Neural progenitor cell (in vitro differentiated cells): Measurements from ENCODE around the gene CFAP61. TPM values are rescaled to one million over a fixed set of nuclear protein-coding genes. Genes with fewer than 3 reads are reported as not detected.

Source experiments
- DNase-seq: peaks from one replicate; pipeline ENCODE4 v3.0.0-alpha.2; 2016; ENCODE audit warnings: low spot score
- H2AFZ ChIP-seq: fragments of 200-600 bp; sonication (generic); replicated peaks from 2 replicates; pipeline ENCODE4 v1.6.1; 2016; ENCODE audit warnings: antibody characterized with exemption
- H3F3A ChIP-seq: fragments of 200-600 bp; sonication (generic); 2 replicates; pipeline ENCODE4 v1.6.1; 2016; ENCODE audit warnings: antibody characterized with exemption, low read depth
- H3K27ac ChIP-seq: fragments of 200-600 bp; sonication (generic); 2 replicates; pipeline ENCODE4 v1.5.1; 2016; ENCODE audit warnings: mild to moderate bottlenecking
- H3K27me3 ChIP-seq: fragments of 200-600 bp; sonication (generic); 2 replicates; pipeline ENCODE4 v1.6.1; 2016; ENCODE audit warnings: mild to moderate bottlenecking, moderate library complexity
- H3K36me3 ChIP-seq: fragments of 200-600 bp; sonication (generic); 2 replicates; pipeline ENCODE4 v1.5.1; 2016
- H3K4me1 ChIP-seq: fragments of 200-600 bp; sonication (generic); 2 replicates; pipeline ENCODE4 v1.6.1; 2016; ENCODE audit warnings: mixed run types
- H3K4me2 ChIP-seq: fragments of 200-600 bp; sonication (generic); 2 replicates; pipeline ENCODE4 v1.6.1; 2016
- H3K4me3 ChIP-seq: fragments of 200-600 bp; sonication (generic); 2 replicates; pipeline ENCODE4 v1.5.1; 2016
- H3K79me2 ChIP-seq: fragments of 200-600 bp; sonication (generic); 2 replicates; pipeline ENCODE4 v1.6.1; 2016; ENCODE audit warnings: low read depth
- H3K9ac ChIP-seq: fragments of 200-600 bp; sonication (generic); 2 replicates; pipeline ENCODE4 v1.6.1; 2016
- H3K9me3 ChIP-seq: fragments of 200-600 bp; sonication (generic); 2 replicates; pipeline ENCODE4 v1.5.1; 2016; ENCODE audit warnings: low read depth
- H4K20me1 ChIP-seq: fragments of 200-600 bp; sonication (generic); 2 replicates; pipeline ENCODE4 v1.6.1; 2016; ENCODE audit warnings: low read depth
- H3K27ac Mint-ChIP-seq: 3 replicates; pipeline ENCODE4 v1.8.0; 2021; ENCODE audit warnings: mixed read lengths
- H3K27me3 Mint-ChIP-seq: 2 replicates; pipeline ENCODE4 v1.8.0; 2022; ENCODE audit warnings: low read depth, mild to moderate bottlenecking, inconsistent platforms, moderate library complexity, mixed read lengths; ENCODE audit not compliant: insufficient read depth
- H3K36me3 Mint-ChIP-seq: 3 replicates; pipeline ENCODE4 v1.8.0; 2021; ENCODE audit warnings: mixed read lengths
- H3K4me1 Mint-ChIP-seq: 3 replicates; pipeline ENCODE4 v1.8.0; 2021; ENCODE audit warnings: mixed read lengths
- H3K4me3 Mint-ChIP-seq: 3 replicates; pipeline ENCODE4 v1.8.0; 2021; ENCODE audit warnings: mild to moderate bottlenecking, moderate library complexity, mixed read lengths
- H3K9me3 Mint-ChIP-seq: 3 replicates; pipeline ENCODE4 v1.8.0; 2020; ENCODE audit warnings: mixed read lengths
- CTCF ChIP-seq: fragments of 200-600 bp; sonication (generic); IDR thresholded peaks from 2 replicates; pipeline ENCODE4 v1.5.1; 2017; ENCODE audit warnings: antibody characterized with exemption, mild to moderate bottlenecking
- EZH2 ChIP-seq: fragments of 200-600 bp; sonication (generic); IDR thresholded peaks from 2 replicates; pipeline ENCODE4 v1.6.1; 2017; ENCODE audit warnings: antibody characterized with exemption, mild to moderate bottlenecking, moderate library complexity
- EZH2phosphoT487 ChIP-seq: fragments of 200-600 bp; sonication (generic); IDR thresholded peaks from 2 replicates; pipeline ENCODE4 v1.6.1; 2017; ENCODE audit warnings: antibody characterized with exemption
- total RNA-seq: library from RNA; depleted of rRNA; stranded (reverse); fragments of >200 nt; gene quantifications from 2 replicates; pipeline ENCODE4 v1.2.3, GENCODE V29; 2015; ENCODE audit warnings: low replicate concordance

Gene CFAP61
- total RNA-seq, 1 donor from 2014 or later: not detected

GRCh38 chr20:20405623-20406022, 353.3 kb downstream of the CFAP61 start:
- peaks cover 15% of the 10 kb centered on the region for H3K4me1 ChIP-seq
- H3K36me3 ChIP-seq: no peaks in the 10 kb centered on the region
- peaks cover 8% of the 10 kb centered on the region for H3K27me3 Mint-ChIP-seq
- no peak for DNase-seq
- H3K4me2 ChIP-seq: no peak overlapping the region
- H4K20me1 ChIP-seq: no peaks in the 10 kb centered on the region
- H3K4me1 Mint-ChIP-seq: peaks cover 23% of the 10 kb centered on the region
- H2AFZ ChIP-seq: no peak overlapping the region
- no peak overlapping the region for H3K9ac ChIP-seq
- no peak overlapping the region for H3K27ac Mint-ChIP-seq
- no peaks in the 10 kb centered on the region for H3K79me2 ChIP-seq
- TF ChIP-seq EZH2phosphoT487: no peak
- no peak for TF ChIP-seq CTCF
- TF ChIP-seq EZH2: no peak
- H3K4me3 Mint-ChIP-seq: no peak overlapping the region
- H3K27me3 ChIP-seq: no peaks in the 10 kb centered on the region
- H3F3A ChIP-seq: no peaks in the 10 kb centered on the region
- no peak overlapping the region for H3K27ac ChIP-seq
- H3K9me3 ChIP-seq: no peaks in the 10 kb centered on the region
- no peak overlapping the region for H3K4me3 ChIP-seq
- no peaks in the 10 kb centered on the region for H3K36me3 Mint-ChIP-seq
- no peaks in the 10 kb centered on the region for H3K9me3 Mint-ChIP-seq

- H3K79me2 ChIP-seq: no peaks in the 10 kb centered on the region
Measured at GRCh38 chr20:20406306-20406705, 354.0 kb downstream of the CFAP61 start.

GRCh38 chr20:20407891-20408805, 355.8 kb downstream of the CFAP61 start:
- Histone ChIP-seq H3K4me1 (peaks cover 39% of the 10 kb centered on the region), H4K20me1 (peaks cover 13% of the 10 kb centered on the region), H3K9me3 (no peaks in the 10 kb centered on the region), H3K27me3 (no peaks in the 10 kb centered on the region), H3K36me3 (no peaks in the 10 kb centered on the region), H2AFZ (no peak overlapping the region), H3K79me2 (no peaks in the 10 kb centered on the region), H3K27ac (no peak overlapping the region), H3K4me2 (no peak overlapping the region), H3F3A (peaks cover 25% of the 10 kb centered on the region), H3K9ac (no peak overlapping the region), H3K4me3 (no peak overlapping the region)
- Mint-ChIP-seq H3K4me1 (peaks cover 49% of the 10 kb centered on the region), H3K27ac (no peak overlapping the region), H3K4me3 (no peak overlapping the region), H3K36me3 (no peaks in the 10 kb centered on the region), H3K9me3 (no peaks in the 10 kb centered on the region), H3K27me3 (peaks cover 12% of the 10 kb centered on the region)
- DNase-seq: peak; percentile 18
- TF ChIP-seq CTCF (peak; percentile 55), EZH2phosphoT487 (no peak)

More at GRCh38 chr20:20406306-20406705, 354.0 kb downstream of the CFAP61 start:
- Histone ChIP-seq H3K36me3 (no peaks in the 10 kb centered on the region), H3K27me3 (no peaks in the 10 kb centered on the region), H3K9ac (no peak overlapping the region), H4K20me1 (peaks cover 3% of the 10 kb centered on the region), H2AFZ (no peak overlapping the region), H3K4me2 (no peak overlapping the region), H3K4me3 (no peak overlapping the region), H3F3A (peaks cover 6% of the 10 kb centered on the region), H3K27ac (no peak overlapping the region), H3K4me1 (peaks cover 20% of the 10 kb centered on the region), H3K9me3 (no peaks in the 10 kb centered on the region)
- TF ChIP-seq EZH2phosphoT487: no peak
- Mint-ChIP-seq H3K36me3 (no peaks in the 10 kb centered on the region), H3K4me3 (no peak overlapping the region), H3K9me3 (no peaks in the 10 kb centered on the region), H3K27ac (no peak overlapping the region), H3K4me1 (peaks cover 30% of the 10 kb centered on the region), H3K27me3 (peaks cover 10% of the 10 kb centered on the region)
- no peak for DNase-seq

GRCh38 chr20:20409331-20409730, 357.0 kb downstream of the CFAP61 start:
- Mint-ChIP-seq H3K27ac (no peak overlapping the region), H3K27me3 (peaks cover 12% of the 10 kb centered on the region), H3K4me1 (peaks cover 60% of the 10 kb centered on the region), H3K36me3 (no peaks in the 10 kb centered on the region), H3K4me3 (no peak overlapping the region), H3K9me3 (no peaks in the 10 kb centered on the region)
- Histone ChIP-seq H3K27ac (no peak overlapping the region), H3F3A (peaks cover 35% of the 10 kb centered on the region), H3K4me1 (peaks cover 51% of the 10 kb centered on the region), H3K9me3 (no peaks in the 10 kb centered on the region), H3K4me3 (no peak overlapping the region), H3K36me3 (no peaks in the 10 kb centered on the region), H3K9ac (no peak overlapping the region), H3K4me2 (no peak overlapping the region), H2AFZ (no peak overlapping the region), H3K79me2 (no peaks in the 10 kb centered on the region), H4K20me1 (peaks cover 13% of the 10 kb centered on the region), H3K27me3 (no peaks in the 10 kb centered on the region)
- DNase-seq: no peak
- TF ChIP-seq EZH2 (no peak), CTCF (no peak), EZH2phosphoT487 (no peak)
